ENCODE data around the gene PSD2.

GRCh38 chr5:139839232-139839815 lies 43.7 kb downstream of the PSD2 start:
- TF ChIP-seq SUZ12 (IDR thresholded peaks at IDR 0.05; ENCODE audit: extremely low read depth, insufficient read depth, insufficient read length) (no peak), ZNF274 (IDR thresholded peaks at IDR 0.05; ENCODE audit: low read depth, low read length) (no peak), YY1 (IDR thresholded peaks at IDR 0.05; ENCODE audit: insufficient read depth, insufficient read length) (no peak)

Measured in NT2/D1 (cell line).